ENCODE data around the gene SEC31A.
"Not testable (repeated sequence)": the region's sequence is repeated elsewhere in the genome, so short reads cannot be mapped to it uniquely, and the experiment has no call there.

SEC31A gene

DNA sequence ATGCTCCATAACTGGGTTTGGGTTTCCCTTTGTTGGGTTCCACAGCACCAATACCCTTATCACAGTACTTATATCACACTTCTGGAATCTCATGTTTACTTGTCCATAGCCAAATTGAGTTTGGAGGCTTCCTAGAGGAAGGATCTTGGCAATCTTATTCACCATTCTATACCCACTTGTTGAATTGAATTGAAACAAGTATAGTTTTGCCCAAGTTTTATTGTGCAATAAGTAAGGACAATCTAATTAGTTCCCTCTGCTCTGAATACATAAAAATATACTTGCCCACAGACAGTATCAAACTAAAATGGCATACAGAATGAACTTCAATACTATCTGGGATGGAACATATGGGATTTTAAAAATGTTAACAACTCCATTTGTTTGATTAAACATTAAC is 40.3 kb downstream of the SEC31A start:
- peaks cover 85% of the 10 kb centered on the region for H3K36me3 ChIP-seq (replicated peaks)

DNA sequence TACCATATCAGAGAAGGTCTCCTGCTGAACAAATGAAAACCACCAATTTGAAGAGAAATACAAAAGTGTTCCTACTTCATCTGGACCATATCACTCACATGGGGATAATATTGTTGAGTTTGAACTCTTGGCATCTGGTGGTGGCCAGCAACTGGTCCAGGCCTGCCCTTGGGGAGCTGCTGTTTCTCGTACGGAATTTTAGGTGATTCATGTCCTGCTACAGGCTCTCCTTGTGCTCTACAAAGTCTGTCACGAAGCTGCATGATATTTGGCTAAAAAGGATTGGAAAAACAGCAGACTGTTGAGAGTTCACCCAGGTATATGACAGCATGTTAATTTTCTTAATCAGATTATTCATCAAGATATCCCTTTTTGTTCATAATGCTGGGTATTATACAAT is 42.2 kb downstream of the SEC31A start:
- DNase-seq (ENCODE audit: low spot score in 2 of 2): no peak
- no peaks in the 10 kb centered on the region for H3K9me3 ChIP-seq
- H3K4me3 ChIP-seq: no peak overlapping the region
- H3K27me3 ChIP-seq (ENCODE audit: low read depth): no peaks in the 10 kb centered on the region
- H3K4me1 ChIP-seq: no peaks in the 10 kb centered on the region
- H3K36me3 ChIP-seq (replicated peaks): peaks cover 80% of the 10 kb centered on the region
- in situ Hi-C loops (cut with MboI; ENCODE audit: low sequenced_read_pairs): no loop called here

More for the DNA sequence above, 40.3 kb downstream of the SEC31A start:
- no peaks in the 10 kb centered on the region for H3K4me1 ChIP-seq
- no peaks in the 10 kb centered on the region for H3K9me3 ChIP-seq
- DNase-seq (ENCODE audit: low spot score in 2 of 2): no peak
- in situ Hi-C loops (cut with MboI; ENCODE audit: low sequenced_read_pairs): loop anchor here (25.0 kb wide), 1 partner anchor 388 kb away; no protein-coding TSS in a partner anchor
- no peaks in the 10 kb centered on the region for H3K27me3 ChIP-seq (ENCODE audit: low read depth)
- no peak overlapping the region for H3K4me3 ChIP-seq

- Histone ChIP-seq H3K4me3 (no peak overlapping the region), H3K27me3 (ENCODE audit: low read depth) (no peaks in the 10 kb centered on the region), H3K4me1 (no peaks in the 10 kb centered on the region), H3K36me3 (replicated peaks) (peaks cover 74% of the 10 kb centered on the region), H3K9me3 (no peaks in the 10 kb centered on the region)
- DNase-seq (ENCODE audit: low spot score in 2 of 2): no peak
- in situ Hi-C loops (cut with MboI; ENCODE audit: low sequenced_read_pairs): no loop called here
These were observed 48.4 kb downstream of the SEC31A start for GRCh38 chr4:82842593-82842992.

GRCh38 chr4:82839624-82840023 is 51.3 kb downstream of the SEC31A start:
- Histone ChIP-seq H3K4me3 (no peak overlapping the region), H3K9me3 (no peaks in the 10 kb centered on the region), H3K27me3 (ENCODE audit: low read depth) (no peaks in the 10 kb centered on the region), H3K36me3 (replicated peaks) (peaks cover 61% of the 10 kb centered on the region), H3K4me1 (no peaks in the 10 kb centered on the region)
- in situ Hi-C loops (cut with MboI; ENCODE audit: low sequenced_read_pairs): no loop called here
- no peak for DNase-seq (ENCODE audit: low spot score in 2 of 2)

- in situ Hi-C loops (cut with MboI; ENCODE audit: low sequenced_read_pairs): no loop called here
- H3K4me1 ChIP-seq: no peaks in the 10 kb centered on the region
- no peaks in the 10 kb centered on the region for H3K9me3 ChIP-seq
- DNase-seq (ENCODE audit: low spot score in 2 of 2): no peak
- H3K4me3 ChIP-seq: no peak overlapping the region
- H3K27me3 ChIP-seq (ENCODE audit: low read depth): no peaks in the 10 kb centered on the region
- H3K36me3 ChIP-seq (replicated peaks): peaks cover 45% of the 10 kb centered on the region
These were observed 57.1 kb downstream of the SEC31A start for GRCh38 chr4:82833696-82834313.

DNA sequence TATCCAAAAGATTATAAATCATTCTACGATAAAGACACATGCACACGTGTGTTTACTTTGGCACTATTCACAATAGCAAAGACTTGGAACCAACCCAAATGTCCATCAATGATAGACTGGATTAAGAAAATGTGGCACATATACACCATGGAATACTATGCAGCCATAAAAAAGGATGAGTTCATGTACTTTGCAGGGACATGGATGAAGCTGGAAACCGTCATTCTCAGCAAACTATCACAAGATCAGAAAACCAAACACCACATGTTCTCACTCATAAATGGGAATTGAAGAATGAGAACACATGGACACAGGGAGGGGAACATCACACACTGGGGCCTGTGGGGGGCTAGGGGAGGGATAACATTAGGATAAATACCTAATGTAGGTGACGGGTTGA is 57.9 kb downstream of the SEC31A start:
- H3K27me3 ChIP-seq (ENCODE audit: low read depth); DNase-seq (ENCODE audit: low spot score in 2 of 2); H3K9me3 ChIP-seq; in situ Hi-C loops (cut with MboI; ENCODE audit: low sequenced_read_pairs); H3K4me1 ChIP-seq; H3K4me3 ChIP-seq: not testable (repeated sequence)
- H3K36me3 ChIP-seq (replicated peaks): peaks cover 46% of the 10 kb centered on the region

DNA sequence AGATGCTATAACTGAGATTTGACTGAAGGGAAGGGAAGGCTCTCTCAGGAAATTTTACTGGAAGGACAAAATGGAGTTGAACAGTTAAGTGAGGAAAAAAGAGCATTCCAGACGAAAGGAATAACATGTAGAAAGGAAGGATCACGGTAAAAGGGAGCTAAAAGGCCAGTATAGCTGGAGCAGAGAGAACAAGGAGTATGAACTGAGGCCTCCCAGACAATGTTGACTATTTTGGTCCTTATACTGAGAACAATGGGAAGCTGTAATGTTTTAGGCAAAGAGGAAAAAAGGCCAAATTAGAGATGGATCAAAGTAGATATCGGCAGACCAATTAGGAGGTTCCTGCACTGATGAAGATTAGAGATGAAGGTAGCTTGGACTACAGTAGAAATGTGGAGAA is 65.5 kb downstream of the SEC31A start:
- in situ Hi-C loops (cut with MboI; ENCODE audit: low sequenced_read_pairs): no loop called here
- no peak for DNase-seq (ENCODE audit: low spot score in 2 of 2)
- peaks cover 91% of the 10 kb centered on the region for H3K36me3 ChIP-seq (replicated peaks)
- H3K4me1 ChIP-seq: no peaks in the 10 kb centered on the region
- no peak overlapping the region for H3K4me3 ChIP-seq
- no peaks in the 10 kb centered on the region for H3K27me3 ChIP-seq (ENCODE audit: low read depth)
- no peaks in the 10 kb centered on the region for H3K9me3 ChIP-seq

DNA sequence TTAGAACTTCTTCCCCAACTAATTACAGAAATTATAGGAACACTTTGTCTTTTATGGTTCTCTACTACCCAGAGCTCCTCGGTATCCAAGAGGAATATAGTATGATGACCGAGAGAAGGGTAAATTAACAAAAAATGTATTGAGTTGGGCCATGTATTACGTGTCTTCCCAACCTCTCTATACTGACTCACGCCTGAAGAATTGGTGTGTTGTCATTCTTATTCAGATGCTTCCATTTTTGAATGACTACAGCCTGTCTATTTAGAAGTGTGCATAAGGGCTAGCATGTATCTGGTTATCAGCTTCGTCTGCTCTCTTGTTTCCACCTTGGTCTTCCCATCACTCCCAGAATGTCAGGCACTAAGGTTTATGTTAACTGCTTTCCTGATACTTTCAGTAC is 67.9 kb downstream of the SEC31A start:
- in situ Hi-C loops (cut with MboI; ENCODE audit: low sequenced_read_pairs): no loop called here
- Histone ChIP-seq H3K9me3 (no peaks in the 10 kb centered on the region), H3K27me3 (ENCODE audit: low read depth) (no peaks in the 10 kb centered on the region), H3K36me3 (replicated peaks) (peaks cover 89% of the 10 kb centered on the region), H3K4me3 (no peak overlapping the region), H3K4me1 (no peaks in the 10 kb centered on the region)
- no peak for DNase-seq (ENCODE audit: low spot score in 2 of 2)

- no peak for DNase-seq (ENCODE audit: low spot score in 2 of 2)
- in situ Hi-C loops (cut with MboI; ENCODE audit: low sequenced_read_pairs): no loop called here
- Histone ChIP-seq H3K27me3 (ENCODE audit: low read depth) (no peaks in the 10 kb centered on the region), H3K4me3 (no peak overlapping the region), H3K9me3 (no peaks in the 10 kb centered on the region), H3K4me1 (no peaks in the 10 kb centered on the region), H3K36me3 (replicated peaks) (peaks cover 68% of the 10 kb centered on the region)
These were observed 70.3 kb downstream of the SEC31A start for GRCh38 chr4:82820689-82821088.

DNA sequence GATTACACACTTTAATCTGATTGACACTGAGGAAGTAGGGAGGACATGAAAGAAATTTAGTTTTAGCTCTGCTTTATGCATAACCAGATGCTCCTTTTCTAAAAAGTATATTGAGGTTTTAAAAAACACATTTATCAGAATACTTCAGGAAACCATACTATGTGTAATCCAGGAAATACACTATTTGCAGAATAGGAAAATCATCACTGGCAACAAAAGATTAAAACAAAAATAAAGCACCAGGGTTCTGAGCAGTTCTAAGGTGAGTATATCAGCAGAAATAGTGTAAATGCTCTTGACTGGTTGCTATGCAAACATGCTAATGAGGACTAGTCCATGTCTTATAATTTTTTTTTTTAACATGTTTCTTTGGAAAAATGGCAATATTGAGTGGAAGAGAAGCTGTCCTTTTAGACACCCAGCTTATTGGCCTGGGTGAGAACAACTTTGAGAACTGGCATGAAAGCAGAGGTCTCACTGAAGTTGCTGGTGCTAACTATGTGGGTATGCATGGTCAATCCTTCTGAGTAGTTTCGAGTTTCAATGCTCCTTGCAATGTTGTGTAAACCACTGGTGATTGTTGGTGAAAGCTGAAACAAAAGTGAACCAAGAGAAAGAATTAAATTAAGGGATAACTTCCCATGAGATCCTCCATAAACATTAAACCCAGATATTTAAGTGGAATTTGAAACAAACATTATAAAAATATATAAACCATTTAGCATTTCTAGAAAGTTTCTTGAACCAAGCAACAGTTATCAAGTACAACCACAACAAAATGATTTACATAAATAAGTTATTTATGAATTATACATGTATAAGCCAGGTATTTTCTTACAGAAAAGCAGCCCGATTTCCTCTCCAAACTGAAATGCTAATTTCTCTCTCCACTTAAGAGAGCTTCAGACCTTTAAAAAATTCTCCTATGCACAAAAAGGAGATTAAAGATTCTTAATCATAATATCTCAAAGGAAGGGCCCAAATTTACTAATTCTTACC is 72.0 kb downstream of the SEC31A start:
- Histone ChIP-seq H3K4me3 (no peak overlapping the region), H3K36me3 (replicated peaks) (peaks cover 51% of the 10 kb centered on the region), H3K9me3 (no peaks in the 10 kb centered on the region), H3K4me1 (no peaks in the 10 kb centered on the region), H3K27me3 (ENCODE audit: low read depth) (no peaks in the 10 kb centered on the region)
- in situ Hi-C loops (cut with MboI; ENCODE audit: low sequenced_read_pairs): no loop called here
- no peak for DNase-seq (ENCODE audit: low spot score in 2 of 2)

DNA sequence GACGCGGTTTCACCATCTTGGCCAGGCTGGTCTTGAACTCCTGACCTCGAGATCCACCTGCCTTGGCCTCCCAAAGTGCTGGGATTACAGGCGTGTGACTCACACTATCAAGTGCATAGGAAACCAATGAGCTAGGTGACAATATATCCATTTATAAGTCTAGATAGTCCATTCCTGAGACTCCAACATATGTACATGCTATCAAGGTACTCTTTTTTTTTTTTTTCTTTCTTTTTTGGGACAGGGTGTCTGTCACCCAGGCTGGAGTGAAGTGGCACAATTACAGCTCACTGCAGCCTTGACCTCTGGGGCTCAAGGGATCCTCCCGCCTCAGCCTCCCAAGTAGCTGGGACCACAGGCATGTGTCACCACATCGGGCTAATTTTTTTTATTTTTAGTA is 74.1 kb downstream of the SEC31A start:
- DNase-seq (ENCODE audit: low spot score in 2 of 2); H3K4me1 ChIP-seq; H3K27me3 ChIP-seq (ENCODE audit: low read depth); H3K4me3 ChIP-seq; in situ Hi-C loops (cut with MboI; ENCODE audit: low sequenced_read_pairs); H3K9me3 ChIP-seq: not testable (repeated sequence)
- peaks cover 30% of the 10 kb centered on the region for H3K36me3 ChIP-seq (replicated peaks)

GRCh38 chr4:82814034-82814433 is 76.9 kb downstream of the SEC31A start:
- Histone ChIP-seq H3K27me3 (ENCODE audit: low read depth) (no peaks in the 10 kb centered on the region), H3K4me3 (no peak overlapping the region), H3K9me3 (no peaks in the 10 kb centered on the region), H3K36me3 (replicated peaks) (peaks cover 10% of the 10 kb centered on the region), H3K4me1 (peaks cover 12% of the 10 kb centered on the region; the same call in 1 of the 2 replicates)
- in situ Hi-C loops (cut with MboI; ENCODE audit: low sequenced_read_pairs): no loop called here
- DNase-seq (ENCODE audit: low spot score in 2 of 2): no peak

GRCh38 chr4:82811838-82812341 is 79.1 kb downstream of the SEC31A start:
- Histone ChIP-seq H3K27me3 (ENCODE audit: low read depth) (no peaks in the 10 kb centered on the region), H3K4me3 (no peak overlapping the region), H3K9me3 (no peaks in the 10 kb centered on the region), H3K36me3 (replicated peaks) (no peaks in the 10 kb centered on the region), H3K4me1 (peaks cover 12% of the 10 kb centered on the region; the same call in 1 of the 2 replicates)
- no peak for DNase-seq (ENCODE audit: low spot score in 2 of 2)
- in situ Hi-C loops (cut with MboI; ENCODE audit: low sequenced_read_pairs): no loop called here

DNA sequence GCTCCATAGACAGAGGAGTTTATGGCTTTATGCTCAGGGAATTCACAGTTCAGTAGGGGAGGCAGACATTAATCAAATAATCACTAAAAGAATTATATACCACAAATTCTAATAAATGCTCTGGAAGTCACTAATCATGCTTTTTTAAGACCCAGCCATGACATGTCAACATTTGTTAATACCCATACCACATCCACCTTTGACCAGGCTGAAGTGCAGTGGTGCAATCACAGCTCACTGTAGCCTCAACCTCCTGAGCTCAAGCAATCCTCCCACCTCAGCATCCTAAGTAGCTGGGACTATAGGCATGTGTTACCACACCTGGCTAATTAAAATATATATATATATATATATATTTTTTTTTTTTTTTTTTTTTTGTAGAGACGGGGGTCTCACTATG is 79.6 kb downstream of the SEC31A start:
- in situ Hi-C loops (cut with MboI; ENCODE audit: low sequenced_read_pairs): no loop called here
- no peak overlapping the region for H3K4me3 ChIP-seq
- H3K4me1 ChIP-seq: peaks cover 12% of the 10 kb centered on the region; the same call in 1 of the 2 replicates
- DNase-seq (ENCODE audit: low spot score in 2 of 2): no peak
- no peaks in the 10 kb centered on the region for H3K9me3 ChIP-seq
- no peaks in the 10 kb centered on the region for H3K36me3 ChIP-seq (replicated peaks)
- H3K27me3 ChIP-seq (ENCODE audit: low read depth): no peaks in the 10 kb centered on the region

Data from HAP-1 (cell line).